ENCODE results near the gene URGCP.

URGCP gene

DNA sequence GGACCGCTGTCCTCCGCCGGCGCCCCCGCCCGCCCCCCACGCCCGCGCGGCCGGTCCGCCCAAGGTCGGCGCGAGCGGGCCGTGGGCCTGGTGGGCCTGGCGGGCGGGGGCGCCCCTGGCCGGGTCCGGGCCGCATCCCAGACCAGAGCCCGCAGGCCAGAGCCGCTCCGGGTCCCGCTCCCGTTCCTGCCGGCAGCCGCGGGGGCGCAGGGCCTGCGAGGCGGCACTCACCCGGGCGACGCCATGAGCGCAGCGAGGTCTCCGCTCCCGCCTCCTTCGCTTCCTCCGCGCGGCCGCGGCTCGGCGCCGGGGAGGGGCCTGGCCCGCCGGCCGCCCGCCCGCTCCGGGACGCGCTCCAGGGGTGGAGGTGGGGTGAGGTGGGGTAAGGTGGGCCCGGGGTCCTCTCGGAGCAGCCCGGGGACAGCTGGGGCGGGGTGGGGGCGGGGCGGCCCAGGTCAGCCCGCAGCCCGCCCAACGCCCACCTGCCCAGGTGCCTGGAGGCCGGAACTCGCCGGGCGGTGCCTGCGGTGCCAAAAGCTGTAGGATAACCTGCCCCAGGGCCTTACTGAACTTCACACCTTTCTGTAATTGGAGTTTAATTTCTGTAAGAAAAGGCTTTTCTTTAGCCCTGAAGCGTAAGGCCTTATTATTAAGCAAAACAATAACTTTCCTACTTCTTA lies at the start of gene URGCP:
Gene URGCP (minus strand): TSS at position 266 of the 680 bp plus-strand sequence. CDS start 21 bp downstream, at position 245.
- peak; percentile 70 for DNase-seq

DNA sequence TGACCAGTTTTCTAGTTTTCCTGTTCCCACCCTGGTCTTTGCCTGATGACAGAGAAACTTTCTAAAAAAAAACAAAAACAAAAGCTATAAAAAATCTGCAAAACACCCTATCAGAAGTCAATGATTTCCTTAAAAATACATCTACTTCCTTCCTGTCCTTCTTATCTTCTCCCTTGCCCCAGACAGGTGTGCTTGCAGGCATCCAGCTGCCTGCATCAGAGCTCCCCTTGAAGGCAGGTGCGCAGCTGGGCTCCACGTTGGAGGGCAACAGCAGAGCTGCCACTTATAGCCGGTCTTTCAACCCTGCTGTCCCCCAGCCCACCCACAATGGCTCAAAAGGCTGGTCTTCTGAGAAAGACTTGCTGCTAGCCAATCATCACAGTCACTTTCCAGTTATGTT lies 49.6 kb upstream of the URGCP start:
- no peak for DNase-seq

- peak; percentile 28 for DNase-seq
Observed at GRCh38 chr7:43954524-43955228, 48.3 kb upstream of the URGCP start.

GRCh38 chr7:43953071-43953470 lies 46.7 kb upstream of the URGCP start:
- no peak for DNase-seq

GRCh38 chr7:43952028-43952427 lies 45.6 kb upstream of the URGCP start:
- DNase-seq, result no peak

GRCh38 chr7:43944286-43944685 lies 37.9 kb upstream of the URGCP start:
- DNase-seq, result no peak

- no peak for DNase-seq
Observed at GRCh38 chr7:43943417-43944187, 37.2 kb upstream of the URGCP start.

GRCh38 chr7:43942997-43943396 lies 36.6 kb upstream of the URGCP start:
- no peak for DNase-seq

GRCh38 chr7:43942250-43942649 lies 35.9 kb upstream of the URGCP start:
- no peak for DNase-seq

DNA sequence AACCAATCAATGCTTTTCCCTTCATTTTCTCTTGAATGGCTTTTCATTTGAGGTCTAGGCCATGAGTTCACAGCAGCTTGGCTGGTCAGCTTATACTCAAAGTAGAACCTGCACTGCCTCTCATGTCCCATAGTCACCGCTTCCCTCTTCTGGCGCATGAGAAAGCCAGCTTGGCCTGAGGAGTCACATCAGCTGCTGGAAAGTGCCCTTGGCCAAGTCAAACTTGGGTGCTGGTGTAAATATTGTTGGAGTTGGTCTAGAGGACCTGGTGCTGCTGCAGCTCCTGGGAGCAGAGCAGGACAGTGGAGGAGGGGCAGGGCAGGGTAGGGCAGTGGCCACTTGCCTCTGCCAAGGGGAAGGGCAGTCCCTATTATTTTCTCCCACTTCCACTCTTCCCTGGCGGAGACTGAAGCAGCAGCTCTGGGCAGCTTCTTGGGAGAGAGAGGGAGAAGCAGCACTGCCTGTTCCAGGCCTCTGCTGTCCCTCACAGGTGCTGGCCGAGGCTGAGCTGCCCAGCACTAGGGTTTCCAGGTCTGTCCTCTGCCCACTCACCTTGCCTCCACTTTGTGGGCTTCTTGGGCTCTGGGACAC lies 32.6 kb upstream of the URGCP start:
- no peak for DNase-seq

GRCh38 chr7:43937444-43937843 lies 31.0 kb upstream of the URGCP start:
- DNase-seq, result no peak

DNA sequence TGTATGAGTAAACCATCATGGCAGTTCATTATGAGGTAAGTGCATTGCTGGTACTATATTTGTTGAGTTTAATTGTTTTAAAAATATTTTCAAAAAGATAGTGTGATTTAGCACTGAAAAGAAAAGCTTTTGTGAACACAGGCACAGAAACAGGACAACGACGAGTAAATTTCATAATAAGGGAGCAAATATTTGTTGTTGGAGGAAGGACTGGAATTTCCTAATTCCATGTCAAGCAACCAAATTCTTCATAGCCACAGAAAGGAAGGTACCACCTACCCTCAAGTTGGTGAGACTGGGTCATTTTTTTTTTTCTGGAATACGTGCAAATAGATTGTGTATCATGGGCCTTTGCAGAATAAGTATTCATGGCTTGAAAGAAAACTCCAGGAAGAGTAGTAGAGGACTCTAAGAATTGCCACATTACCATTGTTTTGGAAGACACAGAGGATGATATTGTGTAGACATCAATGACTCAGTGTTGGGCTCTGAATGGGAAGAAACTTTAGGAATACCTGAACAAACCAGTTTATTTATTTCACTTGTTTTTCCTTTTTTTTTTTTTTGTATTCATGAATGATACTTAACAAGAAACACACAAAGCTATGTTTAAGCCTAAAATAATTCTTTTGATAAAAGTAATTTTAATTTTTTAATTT lies 27.6 kb upstream of the URGCP start:
- no peak for DNase-seq

- DNase-seq, result no peak
Observed at GRCh38 chr7:43931346-43931745, 24.9 kb upstream of the URGCP start.

- no peak for DNase-seq
Observed at GRCh38 chr7:43929529-43930457, 23.4 kb upstream of the URGCP start.

DNA sequence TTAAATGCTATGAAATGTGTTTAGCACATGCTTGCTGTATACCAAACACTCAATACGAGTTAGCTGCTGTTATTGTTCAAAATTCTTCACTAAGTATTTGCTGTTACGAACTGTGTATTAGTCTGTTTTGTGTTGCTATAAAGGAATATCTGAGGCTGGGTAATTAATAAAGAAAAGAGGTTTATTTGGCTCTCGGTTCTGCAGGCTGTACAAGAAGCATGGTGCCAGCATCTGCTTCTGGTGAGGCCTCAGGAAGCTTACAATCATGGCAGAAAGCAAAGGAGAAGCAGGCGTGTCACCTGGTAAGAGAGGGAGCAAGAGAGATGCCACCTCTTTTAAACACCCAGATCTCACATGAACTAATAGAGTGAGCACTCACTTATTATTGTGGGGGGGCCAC lies 21.4 kb upstream of the URGCP start:
- no peak for DNase-seq

- no peak for DNase-seq
Observed at GRCh38 chr7:43926798-43927123, 20.4 kb upstream of the URGCP start.

DNA sequence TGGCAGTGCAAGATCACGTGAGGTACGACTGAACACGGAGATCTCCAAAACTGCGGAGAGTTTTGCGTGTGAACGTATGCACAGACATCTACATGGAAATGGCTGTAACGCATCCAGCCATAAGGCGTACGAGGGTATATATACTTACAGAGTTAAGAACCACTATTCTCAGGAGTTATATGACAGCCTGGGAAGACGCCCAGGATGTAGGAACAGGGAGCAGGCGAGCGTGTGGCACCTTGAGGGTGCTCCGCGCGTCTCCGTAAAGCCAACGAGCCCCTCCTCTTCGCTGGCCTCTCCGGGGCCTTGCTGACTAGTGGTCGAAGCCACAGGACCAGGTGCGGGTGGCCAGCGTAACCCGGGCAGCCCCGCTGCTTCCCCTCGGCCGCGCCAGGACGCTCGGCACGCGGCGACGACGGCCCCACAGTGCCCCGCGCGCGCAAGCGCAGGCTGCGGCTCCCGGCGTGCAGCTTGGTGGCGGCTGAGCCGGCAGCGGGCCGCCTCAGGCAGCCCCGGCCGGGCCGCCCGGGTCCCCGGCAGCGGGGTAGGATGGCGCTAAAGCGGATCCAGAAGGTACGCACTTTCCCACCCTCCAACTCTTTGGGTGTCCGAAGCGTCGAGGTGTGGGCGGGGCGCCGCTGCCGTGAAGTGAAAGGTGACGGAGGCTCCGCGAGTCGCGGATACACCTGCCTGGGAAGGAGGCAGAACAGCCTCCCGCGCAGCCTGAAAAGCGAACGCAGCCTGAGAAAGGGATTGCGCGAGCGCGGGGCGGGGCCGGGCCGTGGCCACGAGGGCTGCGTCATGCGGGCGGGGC lies 19.8 kb upstream of the URGCP start, which contains the start of gene UBE2D4:
Gene UBE2D4 (plus strand): TSS at position 453 of the 814 bp plus-strand sequence. CDS start 97 bp downstream, at position 550.
- peak; percentile 94 for DNase-seq

GRCh38 chr7:43922726-43923125 lies 16.3 kb upstream of the URGCP start:
- no peak for DNase-seq

GRCh38 chr7:43921423-43921822 lies 15.0 kb upstream of the URGCP start:
- DNase-seq, result no peak

GRCh38 chr7:43915907-43916306 lies 9.5 kb upstream of the URGCP start:
- no peak for DNase-seq

DNA sequence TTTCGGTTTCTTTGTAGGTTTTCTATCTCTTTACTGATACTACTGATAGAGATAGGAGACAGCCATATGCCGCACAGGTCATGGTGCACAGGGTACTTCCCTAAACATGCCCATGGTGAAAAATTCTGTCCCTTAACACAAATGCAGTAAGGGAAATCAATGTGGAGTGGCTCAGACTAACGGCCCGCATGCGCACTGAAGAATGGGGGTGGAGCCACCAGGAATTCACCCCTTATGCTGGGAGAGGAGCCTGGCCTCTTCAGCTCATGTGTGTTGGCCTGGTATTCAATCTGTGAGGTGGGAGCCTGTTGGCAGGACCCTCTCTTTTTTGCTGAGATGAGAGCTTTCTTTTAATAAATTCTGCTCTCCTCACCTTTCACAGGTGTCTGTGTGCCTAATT lies 8.4 kb upstream of the URGCP start:
- no peak for DNase-seq
